HG03457 (cell line): ENCODE measurements around the gene MYADM.

Source experiments
- ATAC-seq: cut with Tn5 transposase; IDR thresholded peaks from one replicate; pipeline ENCODE4 v1.9.1; 2021; ENCODE audit warnings: moderate number of reproducible peaks; ENCODE audit not compliant: unreplicated experiment

MYADM gene

DNA sequence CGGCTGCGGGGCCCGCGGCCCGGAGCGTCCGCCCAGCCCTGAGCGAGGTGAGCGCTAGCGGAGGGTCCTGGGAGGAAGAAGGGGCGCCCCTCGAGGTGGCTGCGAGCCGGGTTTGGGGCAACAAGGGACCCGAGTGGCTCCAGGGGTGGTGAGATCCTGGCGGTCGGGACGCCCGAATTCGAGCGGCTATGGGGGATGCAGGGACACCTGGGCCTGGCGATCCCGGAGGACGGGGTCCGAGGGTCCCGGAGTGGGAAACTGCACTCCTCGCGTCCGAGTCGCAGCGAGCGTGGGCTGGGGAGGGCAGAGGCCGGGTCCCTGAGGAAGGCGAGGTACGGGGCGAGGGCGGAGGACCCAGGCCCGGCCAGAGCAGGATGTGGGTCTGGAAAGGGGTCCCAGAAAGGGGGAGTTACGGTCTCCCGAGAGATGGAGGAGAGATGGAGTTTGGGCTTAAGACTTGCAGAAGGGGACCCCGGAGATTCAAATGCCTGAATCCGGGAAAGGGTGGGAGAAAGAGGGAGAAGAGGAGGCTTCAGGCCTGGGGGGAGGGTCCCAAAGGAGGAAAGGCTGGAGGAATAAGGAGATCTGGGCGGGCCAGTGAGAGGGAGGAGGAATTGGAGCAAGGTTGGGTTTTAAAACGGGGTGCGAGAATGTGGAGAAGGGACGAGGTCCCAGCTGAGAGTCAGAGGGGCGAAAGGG lies 41.9 kb downstream of the MYADM start:
- no peak for ATAC-seq

- ATAC-seq = no peak
These were observed 42.5 kb downstream of the MYADM start for GRCh38 chr19:53910170-53910518.

GRCh38 chr19:53912653-53913052 lies 45.0 kb downstream of the MYADM start:
- ATAC-seq = no peak

DNA sequence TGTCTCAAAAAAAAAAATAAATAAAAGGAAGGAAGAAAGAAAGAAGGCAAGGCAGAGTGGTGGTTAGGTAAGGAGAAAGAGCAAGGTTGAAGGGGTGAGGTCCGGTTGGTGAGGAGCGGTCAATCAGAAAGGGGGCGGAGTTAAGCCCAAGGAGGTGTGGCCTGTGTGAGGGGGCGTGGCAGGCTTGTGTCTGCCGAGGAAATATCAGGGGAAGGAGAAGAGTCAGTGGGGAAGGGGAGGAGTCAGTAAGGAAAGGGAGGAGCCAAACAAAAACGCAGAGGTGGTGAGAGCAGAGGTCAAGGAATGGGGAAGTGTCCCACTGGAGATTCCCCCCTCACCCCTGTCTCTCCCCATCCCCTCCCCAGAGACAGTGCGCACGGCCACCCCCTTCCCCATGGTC lies 47.3 kb downstream of the MYADM start:
- ATAC-seq = no peak

- ATAC-seq = no peak
These were observed 48.3 kb downstream of the MYADM start for GRCh38 chr19:53916004-53916403.

- no peak for ATAC-seq
These were observed 49.7 kb downstream of the MYADM start for GRCh38 chr19:53917356-53917755.
